ENCODE measurements around the gene ZNF574.
A peak's percentile ranks its signal among the peaks of the same experiment; 100 is the strongest.

- TF ChIP-seq, protein P1, sequence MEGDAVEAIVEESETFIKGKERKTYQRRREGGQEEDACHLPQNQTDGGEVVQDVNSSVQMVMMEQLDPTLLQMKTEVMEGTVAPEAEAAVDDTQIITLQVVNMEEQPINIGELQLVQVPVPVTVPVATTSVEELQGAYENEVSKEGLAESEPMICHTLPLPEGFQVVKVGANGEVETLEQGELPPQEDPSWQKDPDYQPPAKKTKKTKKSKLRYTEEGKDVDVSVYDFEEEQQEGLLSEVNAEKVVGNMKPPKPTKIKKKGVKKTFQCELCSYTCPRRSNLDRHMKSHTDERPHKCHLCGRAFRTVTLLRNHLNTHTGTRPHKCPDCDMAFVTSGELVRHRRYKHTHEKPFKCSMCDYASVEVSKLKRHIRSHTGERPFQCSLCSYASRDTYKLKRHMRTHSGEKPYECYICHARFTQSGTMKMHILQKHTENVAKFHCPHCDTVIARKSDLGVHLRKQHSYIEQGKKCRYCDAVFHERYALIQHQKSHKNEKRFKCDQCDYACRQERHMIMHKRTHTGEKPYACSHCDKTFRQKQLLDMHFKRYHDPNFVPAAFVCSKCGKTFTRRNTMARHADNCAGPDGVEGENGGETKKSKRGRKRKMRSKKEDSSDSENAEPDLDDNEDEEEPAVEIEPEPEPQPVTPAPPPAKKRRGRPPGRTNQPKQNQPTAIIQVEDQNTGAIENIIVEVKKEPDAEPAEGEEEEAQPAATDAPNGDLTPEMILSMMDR (IDR thresholded peaks at IDR 0.05; ENCODE audit: control extremely low read depth in 1 of 3, insufficient read depth in 1 of 3, low read depth in 1 of 3, low read length in 3 of 3): peak in 2 of 3 experiments; percentile 7 to 19; a peak in 3 of 4 replicates
- no peak for TF ChIP-seq GABPA (IDR thresholded peaks at IDR 0.05; ENCODE audit: borderline replicate concordance, insufficient read depth, low read length)
Measured at GRCh38 chr19:42122691-42123607, 47.0 kb downstream of the ZNF574 start.
